HCT116 (cell line): ENCODE results near the gene CCBE1. TPM values are rescaled to one million over a fixed set of nuclear protein-coding genes. Genes with fewer than 3 reads are reported as not detected.

Experiments
- ATAC-seq: fragments of 200-7000 bp; cut with Tn5 transposase; 2 replicates; pipeline ENCODE4 v1.9.1; 2020; ENCODE audit warnings: mild to moderate bottlenecking, moderate library complexity
- BruUV-seq: library from RNA; stranded (reverse); fragments of 400-500 nt; replicated peaks from 2 replicates; lab custom pipeline; 2021; lab: Mats Ljungman, UMichigan
- CTCF ChIA-PET: fragments of 300-600 bp; sonication (Branson Sonifier 250); formaldehyde crosslinking; loops from one replicate; lab custom pipeline; 2021; ENCODE audit warnings: antibody characterized with exemption; lab: Charles Lee
- POLR2A ChIA-PET: fragments of 300-600, 350-600 bp; sonication (Branson Sonifier 250); formaldehyde crosslinking; loops from one replicate; lab custom pipeline; 2021; ENCODE audit warnings: antibody characterized with exemption; lab: Charles Lee
- RAD21 ChIA-PET, 2 experiments: fragments of 300-600 bp; sonication (Branson Sonifier 250); formaldehyde crosslinking; loops; one replicate each; lab custom pipeline; 2023; ENCODE audit warnings: low total read pairs in 2 of 2; ENCODE audit not compliant: uncharacterized antibody in 2 of 2, unreplicated experiment in 2 of 2, low non-redundant PET in 1 of 2; lab: Charles Lee
- DNase-seq: peaks from one replicate; pipeline ENCODE4 v3.0.0-alpha.2; 2010; ENCODE audit warnings: low read depth, low spot score
- H2AFZ ChIP-seq: fragments of 200-600 bp; shearing (Covaris generic), sonication (generic); 2 replicates; pipeline ENCODE4 v1.6.1; 2017; ENCODE audit warnings: low read depth, mixed run types, mixed read lengths, antibody characterized with exemption, low read length; ENCODE audit not compliant: poor library complexity, severe bottlenecking
- H3K27ac ChIP-seq: 2 replicates; pipeline ENCODE4 v1.5.1; 2012; ENCODE audit warnings: low read depth, low read length
- H3K27me3 ChIP-seq: fragments of 200-600 bp; sonication (generic); 2 replicates; pipeline ENCODE4 v1.6.1; 2016; ENCODE audit warnings: mixed run types, low read length, mixed read lengths; ENCODE audit not compliant: insufficient read depth
- H3K36me3 ChIP-seq, 2 experiments: fragments of 200-500 bp in 1 of 2; fragments of 200-600 bp in 1 of 2; sonication (Bioruptor generic) in 1 of 2; sonication (generic) in 1 of 2; 2 replicates each; pipeline versions ENCODE4 v1.5.1 to v1.6.1; 2014 to 2016; ENCODE audit warnings: low read length in 2 of 2, inconsistent platforms in 1 of 2, mixed read lengths in 1 of 2, mixed run types in 1 of 2; ENCODE audit not compliant: insufficient read depth in 2 of 2, control insufficient read depth in 1 of 2
- H3K4me1 ChIP-seq, 2 experiments: fragments of 200-600 bp in 1 of 2; sonication (generic) in 1 of 2; 2 replicates each; pipeline versions ENCODE4 v1.5.1 to v1.6.1; 2012 to 2017; ENCODE audit warnings: low read length in 2 of 2, inconsistent platforms in 1 of 2, mild to moderate bottlenecking in 1 of 2, mixed read lengths in 1 of 2, mixed run types in 1 of 2, moderate library complexity in 1 of 2; ENCODE audit not compliant: insufficient read depth in 2 of 2, control insufficient read depth in 1 of 2
- H3K4me2 ChIP-seq: fragments of 200-600 bp; sonication (generic); 2 replicates; pipeline ENCODE4 v1.6.1; 2017; ENCODE audit warnings: mixed run types, low read length, mixed read lengths
- H3K4me3 ChIP-seq, 2 experiments: fragments of 200-600 bp in 1 of 2; sonication (generic) in 1 of 2; replicated peaks in 1 of 2; 2 replicates each; pipeline ENCODE4 v1.5.1; 2011 to 2016; ENCODE audit warnings: low read length in 2 of 2, control low read depth in 1 of 2, low read depth in 1 of 2, mild to moderate bottlenecking in 1 of 2, mixed read lengths in 1 of 2, mixed run types in 1 of 2
- H3K79me2 ChIP-seq: fragments of 200-600 bp; sonication (generic); 2 replicates; pipeline ENCODE4 v1.6.1; 2017; ENCODE audit warnings: mild to moderate bottlenecking, mixed run types, low read length, moderate library complexity, mixed read lengths; ENCODE audit not compliant: insufficient read depth
- H3K9ac ChIP-seq: fragments of 200-600 bp; sonication (generic); 2 replicates; pipeline ENCODE4 v1.6.1; 2016; ENCODE audit warnings: low read length, mixed read lengths
- H3K9me2 ChIP-seq: fragments of 200-600 bp; sonication (generic), shearing (Covaris generic); 2 replicates; pipeline ENCODE4 v1.6.1; 2017; ENCODE audit warnings: mixed run types, mild to moderate bottlenecking, moderate library complexity; ENCODE audit not compliant: insufficient read depth
- H3K9me3 ChIP-seq, 2 experiments: fragments of 200-500 bp in 1 of 2; fragments of 200-600 bp in 1 of 2; sonication (Bioruptor generic) in 1 of 2; sonication (generic) in 1 of 2; 2 replicates each; pipeline ENCODE4 v1.6.1; 2014 to 2017; ENCODE audit warnings: low read length in 2 of 2, mixed read lengths in 2 of 2, inconsistent platforms in 1 of 2, low read depth in 1 of 2, mild to moderate bottlenecking in 1 of 2, mixed run types in 1 of 2, moderate library complexity in 1 of 2; ENCODE audit not compliant: control insufficient read depth in 1 of 2, insufficient read depth in 1 of 2
- H4K20me1 ChIP-seq: fragments of 200-600 bp; sonication (generic), shearing (Covaris generic); 2 replicates; pipeline ENCODE4 v1.6.1; 2017; ENCODE audit warnings: mixed run types, mild to moderate bottlenecking, moderate library complexity; ENCODE audit not compliant: insufficient read depth
- CBX3 ChIP-seq: IDR thresholded peaks from 2 replicates; pipeline ENCODE4 v1.6.1; 2012; ENCODE audit warnings: low read depth
- EGR1 ChIP-seq: IDR thresholded peaks from 2 replicates; pipeline ENCODE4 v1.6.1; 2012; ENCODE audit warnings: low read depth
- EZH2 ChIP-seq: fragments of 200-600 bp; sonication (generic); IDR thresholded peaks from 2 replicates; pipeline ENCODE4 v1.6.1; 2017; ENCODE audit warnings: antibody characterized with exemption, mixed run types
- EZH2phosphoT487 ChIP-seq: fragments of 200-600 bp; IDR thresholded peaks from 2 replicates; pipeline ENCODE4 v1.6.1; 2018; ENCODE audit warnings: antibody characterized with exemption, borderline replicate concordance
- FOSL1 ChIP-seq: IDR thresholded peaks from 2 replicates; pipeline ENCODE4 v1.6.1; 2012; ENCODE audit warnings: low read depth
- JUND ChIP-seq: IDR thresholded peaks from 2 replicates; pipeline ENCODE4 v1.6.1; 2012
- POLR2A ChIP-seq: IDR thresholded peaks from 2 replicates; pipeline ENCODE4 v1.7.0; 2011; ENCODE audit warnings: borderline replicate concordance; ENCODE audit not compliant: insufficient read depth, insufficient read length; ENCODE audit errors: extremely low read depth
- POLR2AphosphoS5 ChIP-seq: IDR thresholded peaks from 2 replicates; pipeline ENCODE4 v1.6.1; 2011; ENCODE audit warnings: mild to moderate bottlenecking, low read depth, low read length, moderate library complexity
- RAD21 ChIP-seq: IDR thresholded peaks from 2 replicates; pipeline ENCODE4 v1.6.1; 2012; ENCODE audit warnings: low read depth, mild to moderate bottlenecking
- SIN3A ChIP-seq: IDR thresholded peaks from 2 replicates; pipeline ENCODE4 v1.6.1; 2012; ENCODE audit warnings: low read depth
- SP1 ChIP-seq: IDR thresholded peaks from 2 replicates; pipeline ENCODE4 v1.6.1; 2012; ENCODE audit warnings: low read depth
- SRF ChIP-seq: IDR thresholded peaks from 2 replicates; pipeline ENCODE4 v1.6.1; 2012; ENCODE audit warnings: low read depth
- TCF7L2 ChIP-seq: IDR thresholded peaks from 2 replicates; pipeline ENCODE4 v1.7.0; 2011; ENCODE audit warnings: borderline replicate concordance, inconsistent platforms; ENCODE audit not compliant: insufficient read depth, insufficient read length; ENCODE audit errors: extremely low read depth
- YY1 ChIP-seq: IDR thresholded peaks from 2 replicates; pipeline ENCODE4 v1.6.1; 2011; ENCODE audit warnings: low read length, low read depth, moderate library complexity, mild to moderate bottlenecking; ENCODE audit not compliant: insufficient replicate concordance; ENCODE audit errors: extremely low read depth
- ZFX ChIP-seq: fragments of 450-650 bp; IDR thresholded peaks from 2 replicates; pipeline ENCODE4 v1.6.1; 2017
- ZNF274 ChIP-seq: fragments of 200-500 bp; sonication (Bioruptor generic); IDR thresholded peaks from 2 replicates; pipeline ENCODE4 v1.6.1; 2014; ENCODE audit warnings: mild to moderate bottlenecking, low read depth, low read length, inconsistent platforms
- intact Hi-C: fragments of 100-400 bp; cut with micrococcal nuclease; formaldehyde crosslinking; loops from 2 replicates; pipeline ENCODE4 v1.10.0; 2022
- total RNA-seq: library from RNA; stranded (reverse); gene quantifications from one replicate; pipeline ENCODE4 v1.2.1, GENCODE V29; 2021; ENCODE audit not compliant: unreplicated experiment
- TF ChIP-seq, protein P1 (sequence below), 3 experiments: fragments of 200-600 bp in 1 of 3; sonication (generic) in 1 of 3; IDR thresholded peaks in 2 of 3; conservative IDR thresholded peaks in 1 of 3; 2 replicates each; pipeline ENCODE4 v1.5.1; 2012 to 2017; ENCODE audit warnings: low read depth in 2 of 3, low read length in 2 of 3, antibody characterized with exemption in 1 of 3, borderline replicate concordance in 1 of 3, control low read depth in 1 of 3, mild to moderate bottlenecking in 1 of 3, mixed read lengths in 1 of 3, mixed run types in 1 of 3, moderate library complexity in 1 of 3; ENCODE audit not compliant: insufficient read depth in 1 of 3
- TF ChIP-seq, protein P2 (sequence below): IDR thresholded peaks from 2 replicates; pipeline ENCODE4 v1.6.1; 2012
- TF ChIP-seq, protein P3 (sequence below): IDR thresholded peaks from 2 replicates; pipeline ENCODE4 v1.6.1; 2012

Gene CCBE1
- total RNA-seq, 1 experiment from 2014 or later = 0.84 TPM

DNA sequence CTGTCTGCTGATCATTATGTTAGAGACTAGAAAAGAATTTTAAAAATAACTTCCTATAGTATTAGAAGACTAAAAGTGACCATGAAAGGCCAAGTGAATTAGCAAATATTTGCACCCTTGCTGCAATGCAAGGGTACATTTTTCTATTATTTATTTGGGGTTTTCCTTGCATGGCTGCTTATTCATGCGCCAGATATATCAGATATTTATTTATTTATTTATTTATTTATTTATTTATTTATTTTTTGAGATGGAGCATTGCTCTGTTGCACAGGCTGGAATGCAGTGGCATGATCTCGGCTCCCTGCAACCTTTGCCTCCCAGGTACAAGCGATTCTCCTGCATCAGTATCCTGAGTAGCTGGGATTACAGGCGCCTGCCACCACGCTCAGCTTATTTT lies 211.8 kb downstream of the CCBE1 start:
- Histone ChIP-seq H3K79me2 (no peaks in the 10 kb centered on the region), H3K4me1 (no peaks in the 10 kb centered on the region), H3K9ac (no peak overlapping the region), H3K36me3 (no peaks in the 10 kb centered on the region), H3K27me3 (peaks cover 31% of the 10 kb centered on the region), H2AFZ (no peak overlapping the region), H3K9me2 (no peaks in the 10 kb centered on the region), H3K4me2 (no peak overlapping the region), H3K4me3 (no peak overlapping the region), H3K27ac (no peak overlapping the region), H3K9me3 (no peaks in the 10 kb centered on the region), H4K20me1 (no peaks in the 10 kb centered on the region)
- ATAC-seq (no peak), DNase-seq (no peak)
- ChIA-PET CTCF (no interaction called here), POLR2A (no interaction called here), RAD21 (no interaction called here)
- intact Hi-C loops = no loop called here
- TF ChIP-seq SRF (no peak), ZFX (no peak), RAD21 (no peak), POLR2AphosphoS5 (no peak), EZH2 (no peak), TCF7L2 (no peak), CBX3 (no peak), EGR1 (no peak), SP1 (no peak), EZH2phosphoT487 (no peak), FOSL1 (no peak), SIN3A (no peak), ZNF274 (no peak), JUND (no peak), YY1 (no peak), POLR2A (no peak)
- TF ChIP-seq, protein P1, sequence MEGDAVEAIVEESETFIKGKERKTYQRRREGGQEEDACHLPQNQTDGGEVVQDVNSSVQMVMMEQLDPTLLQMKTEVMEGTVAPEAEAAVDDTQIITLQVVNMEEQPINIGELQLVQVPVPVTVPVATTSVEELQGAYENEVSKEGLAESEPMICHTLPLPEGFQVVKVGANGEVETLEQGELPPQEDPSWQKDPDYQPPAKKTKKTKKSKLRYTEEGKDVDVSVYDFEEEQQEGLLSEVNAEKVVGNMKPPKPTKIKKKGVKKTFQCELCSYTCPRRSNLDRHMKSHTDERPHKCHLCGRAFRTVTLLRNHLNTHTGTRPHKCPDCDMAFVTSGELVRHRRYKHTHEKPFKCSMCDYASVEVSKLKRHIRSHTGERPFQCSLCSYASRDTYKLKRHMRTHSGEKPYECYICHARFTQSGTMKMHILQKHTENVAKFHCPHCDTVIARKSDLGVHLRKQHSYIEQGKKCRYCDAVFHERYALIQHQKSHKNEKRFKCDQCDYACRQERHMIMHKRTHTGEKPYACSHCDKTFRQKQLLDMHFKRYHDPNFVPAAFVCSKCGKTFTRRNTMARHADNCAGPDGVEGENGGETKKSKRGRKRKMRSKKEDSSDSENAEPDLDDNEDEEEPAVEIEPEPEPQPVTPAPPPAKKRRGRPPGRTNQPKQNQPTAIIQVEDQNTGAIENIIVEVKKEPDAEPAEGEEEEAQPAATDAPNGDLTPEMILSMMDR (IDR thresholded peaks at IDR 0.05 in 2 of 3, conservative IDR thresholded peaks at IDR 0.05 in 1 of 3; ENCODE audit: borderline replicate concordance in 1 of 3, insufficient read depth in 1 of 3, low read depth in 2 of 3, low read length in 2 of 3) = no peak
- TF ChIP-seq, protein P2, sequence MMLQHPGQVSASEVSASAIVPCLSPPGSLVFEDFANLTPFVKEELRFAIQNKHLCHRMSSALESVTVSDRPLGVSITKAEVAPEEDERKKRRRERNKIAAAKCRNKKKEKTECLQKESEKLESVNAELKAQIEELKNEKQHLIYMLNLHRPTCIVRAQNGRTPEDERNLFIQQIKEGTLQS = no peak
- TF ChIP-seq, protein P3, sequence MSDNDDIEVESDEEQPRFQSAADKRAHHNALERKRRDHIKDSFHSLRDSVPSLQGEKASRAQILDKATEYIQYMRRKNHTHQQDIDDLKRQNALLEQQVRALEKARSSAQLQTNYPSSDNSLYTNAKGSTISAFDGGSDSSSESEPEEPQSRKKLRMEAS = no peak
- BruUV-seq = no TSS peak
